Measurements from ENCODE around the gene ACOT12. TPM values are rescaled to one million over a fixed set of nuclear protein-coding genes. Genes with fewer than 3 reads are reported as not detected.

The ACOT12 gene
- under 1 TPM in 1 of 2 donors, not detected in 1; 1.00 TPM for total RNA-seq

GRCh38 chr5:81393783-81394718 lies at the start of gene ACOT12:
Gene ACOT12, minus strand, starts transcription at chr5:81394134. Its CDS starts 20 bp downstream, at chr5:81394114.

GRCh38 chr5:81301271-81302015 lies 92.5 kb downstream of the ACOT12 start, which contains the start of gene ZCCHC9:
Gene ZCCHC9, plus strand, starts transcription at chr5:81301587. Its CDS starts 3,171 bp downstream, at chr5:81304758.

Other genes starting within 250 kb of the ACOT12 start
- not detected for gene CKMT2, start 160.8 kb downstream of the ACOT12 start, total RNA-seq
- gene ZCCHC9, start 92.5 kb downstream of the ACOT12 start, total RNA-seq = 10 to 100 TPM; 24.8 to 44.6 TPM